ENCODE data around the gene POLA2. TPM values are rescaled to one million over a fixed set of nuclear protein-coding genes. Genes with fewer than 3 reads are reported as not detected.

The POLA2 gene
- total and polyA plus RNA-seq, 7 donors, result 1.7 to 5.8 (median 3.3) TPM

DNA sequence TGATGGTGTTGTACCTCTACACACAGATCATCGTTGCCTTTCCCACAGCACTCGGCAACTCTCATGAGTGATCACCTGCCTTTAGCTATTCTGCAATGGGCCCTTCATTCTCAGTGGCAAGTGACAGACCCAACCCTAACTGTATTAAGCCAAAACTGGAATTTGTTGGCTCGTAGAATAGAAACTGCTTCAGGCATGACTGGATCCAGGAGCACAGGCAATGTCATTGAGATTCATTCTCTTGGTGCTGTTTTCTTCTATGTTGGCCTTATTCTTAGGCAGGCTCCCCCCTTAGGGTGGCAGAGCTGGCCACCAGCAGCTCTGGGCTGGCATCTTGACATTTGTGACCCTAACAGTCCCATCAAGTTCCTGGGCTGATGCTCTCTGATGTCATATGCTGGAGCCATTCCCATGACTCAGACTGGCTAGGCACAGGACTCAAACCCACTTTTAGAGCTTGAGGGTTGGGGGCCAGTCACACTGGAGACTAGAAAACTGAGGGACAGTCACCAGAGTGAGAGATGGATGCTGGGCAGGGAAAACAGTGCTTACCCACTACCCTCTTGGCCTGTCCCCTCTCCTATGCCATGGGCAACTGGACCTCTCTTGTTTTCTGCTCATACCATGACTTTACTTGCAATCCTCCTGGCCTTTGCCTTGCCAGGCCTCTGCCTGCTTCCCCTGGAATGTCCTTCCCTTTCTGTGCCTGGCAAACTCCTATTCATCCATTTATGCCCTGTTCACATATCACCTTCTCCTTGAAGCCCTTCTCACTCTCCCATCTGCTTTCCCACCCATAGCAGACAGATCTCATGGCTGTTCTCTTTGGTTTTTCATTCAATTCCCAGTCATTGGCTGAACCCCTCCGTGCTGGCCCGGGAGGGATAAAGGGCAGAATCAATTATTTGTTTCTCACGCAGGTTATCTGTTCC is 45.8 kb downstream of the POLA2 start:
- DNase-seq (no peak), ATAC-seq (no peak)
- intact Hi-C loops (cut with DNase I), result no loop called here
- no peaks in the 10 kb centered on the region for H3K36me3 ChIP-seq (ENCODE audit: insufficient read depth in 1 of 2, low read depth in 1 of 2)
- TF ChIP-seq, protein P1, sequence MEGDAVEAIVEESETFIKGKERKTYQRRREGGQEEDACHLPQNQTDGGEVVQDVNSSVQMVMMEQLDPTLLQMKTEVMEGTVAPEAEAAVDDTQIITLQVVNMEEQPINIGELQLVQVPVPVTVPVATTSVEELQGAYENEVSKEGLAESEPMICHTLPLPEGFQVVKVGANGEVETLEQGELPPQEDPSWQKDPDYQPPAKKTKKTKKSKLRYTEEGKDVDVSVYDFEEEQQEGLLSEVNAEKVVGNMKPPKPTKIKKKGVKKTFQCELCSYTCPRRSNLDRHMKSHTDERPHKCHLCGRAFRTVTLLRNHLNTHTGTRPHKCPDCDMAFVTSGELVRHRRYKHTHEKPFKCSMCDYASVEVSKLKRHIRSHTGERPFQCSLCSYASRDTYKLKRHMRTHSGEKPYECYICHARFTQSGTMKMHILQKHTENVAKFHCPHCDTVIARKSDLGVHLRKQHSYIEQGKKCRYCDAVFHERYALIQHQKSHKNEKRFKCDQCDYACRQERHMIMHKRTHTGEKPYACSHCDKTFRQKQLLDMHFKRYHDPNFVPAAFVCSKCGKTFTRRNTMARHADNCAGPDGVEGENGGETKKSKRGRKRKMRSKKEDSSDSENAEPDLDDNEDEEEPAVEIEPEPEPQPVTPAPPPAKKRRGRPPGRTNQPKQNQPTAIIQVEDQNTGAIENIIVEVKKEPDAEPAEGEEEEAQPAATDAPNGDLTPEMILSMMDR (IDR thresholded peaks at IDR 0.05), result no peak
- H3K4me3 ChIP-seq, result no peak overlapping the region
- peak overlapping the region; percentile 21 for H3K27ac ChIP-seq
- no peaks in the 10 kb centered on the region for H3K9me3 ChIP-seq
- no peaks in the 10 kb centered on the region for H3K27me3 ChIP-seq (ENCODE audit: insufficient read depth in 3 of 3, low read length in 2 of 3)
- peaks cover 8% of the 10 kb centered on the region for H3K4me1 ChIP-seq
- 79 to 83% (median 79%) methylated on average over 6 of the region's 6 CpGs for WGBS, 3 donors

GRCh38 chr11:65308281-65308891 is 46.6 kb downstream of the POLA2 start:
- WGBS, 3 donors, result 35 to 42% (median 41%) methylated on average over 5 to 7 of the region's 7 CpGs
- H3K9me3 ChIP-seq, result no peaks in the 10 kb centered on the region
- DNase-seq (peak in 1 of 2 donors; percentile 69), ATAC-seq (peak in 3 of 4 donors; percentile 12 to 22 (median 20))
- H3K27ac ChIP-seq, result peak overlapping the region; percentile 21
- TF ChIP-seq, protein P1 (IDR thresholded peaks at IDR 0.05), result no peak
- no peak overlapping the region for H3K4me3 ChIP-seq
- intact Hi-C loops (cut with DNase I), result no loop called here
- peaks cover 8% of the 10 kb centered on the region for H3K4me1 ChIP-seq
- no peaks in the 10 kb centered on the region for H3K27me3 ChIP-seq (ENCODE audit: insufficient read depth in 3 of 3, low read length in 2 of 3)
- H3K36me3 ChIP-seq (ENCODE audit: insufficient read depth in 1 of 2, low read depth in 1 of 2), result no peaks in the 10 kb centered on the region

- intact Hi-C loops (cut with DNase I), result no loop called here
- DNase-seq (peak in 1 of 2 donors; percentile 59), ATAC-seq (peak in 2 of 4 donors; percentile 25 to 30)
- H3K9me3 ChIP-seq, result no peaks in the 10 kb centered on the region
- H3K36me3 ChIP-seq (ENCODE audit: insufficient read depth in 1 of 2, low read depth in 1 of 2), result no peaks in the 10 kb centered on the region
- 48 to 53% (median 52%) methylated on average over 5 of the region's 5 CpGs for WGBS, 3 donors
- H3K27me3 ChIP-seq (ENCODE audit: insufficient read depth in 3 of 3, low read length in 2 of 3), result no peaks in the 10 kb centered on the region
- no peak overlapping the region for H3K4me3 ChIP-seq
- no peak overlapping the region for H3K27ac ChIP-seq
- H3K4me1 ChIP-seq, result peaks cover 9% of the 10 kb centered on the region
- TF ChIP-seq, protein P1 (IDR thresholded peaks at IDR 0.05), result no peak
Observed at GRCh38 chr11:65309006-65309405, 47.2 kb downstream of the POLA2 start.

GRCh38 chr11:65310215-65310614 is 48.5 kb downstream of the POLA2 start:
- Histone ChIP-seq H3K27me3 (ENCODE audit: insufficient read depth in 3 of 3, low read length in 2 of 3) (no peaks in the 10 kb centered on the region), H3K27ac (no peak overlapping the region), H3K9me3 (no peaks in the 10 kb centered on the region), H3K36me3 (ENCODE audit: insufficient read depth in 1 of 2, low read depth in 1 of 2) (no peaks in the 10 kb centered on the region), H3K4me1 (peaks cover 12% of the 10 kb centered on the region), H3K4me3 (no peak overlapping the region)
- DNase-seq, result peak; percentile 65 to 79
- TF ChIP-seq, protein P1 (IDR thresholded peaks at IDR 0.05), result no peak
- WGBS, 3 donors, result 41 to 50% (median 46%) methylated on average over 10 of the region's 10 CpGs
- intact Hi-C loops (cut with DNase I), result no loop called here
- no peak for ATAC-seq

Measured in psoas muscle (tissue), 8 donors.